HG03039 (cell line): ENCODE results near the gene MX1.

Source experiments
- ATAC-seq: cut with Tn5 transposase; IDR thresholded peaks from one replicate; pipeline ENCODE4 v1.9.1; 2021; ENCODE audit warnings: mild to moderate bottlenecking, moderate library complexity; ENCODE audit not compliant: unreplicated experiment

Gene MX1

DNA sequence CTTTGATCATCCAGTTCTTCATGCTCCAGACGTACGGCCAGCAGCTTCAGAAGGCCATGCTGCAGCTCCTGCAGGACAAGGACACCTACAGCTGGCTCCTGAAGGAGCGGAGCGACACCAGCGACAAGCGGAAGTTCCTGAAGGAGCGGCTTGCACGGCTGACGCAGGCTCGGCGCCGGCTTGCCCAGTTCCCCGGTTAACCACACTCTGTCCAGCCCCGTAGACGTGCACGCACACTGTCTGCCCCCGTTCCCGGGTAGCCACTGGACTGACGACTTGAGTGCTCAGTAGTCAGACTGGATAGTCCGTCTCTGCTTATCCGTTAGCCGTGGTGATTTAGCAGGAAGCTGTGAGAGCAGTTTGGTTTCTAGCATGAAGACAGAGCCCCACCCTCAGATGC, 32.5 kb downstream of the MX1 start:
- no peak for ATAC-seq

DNA sequence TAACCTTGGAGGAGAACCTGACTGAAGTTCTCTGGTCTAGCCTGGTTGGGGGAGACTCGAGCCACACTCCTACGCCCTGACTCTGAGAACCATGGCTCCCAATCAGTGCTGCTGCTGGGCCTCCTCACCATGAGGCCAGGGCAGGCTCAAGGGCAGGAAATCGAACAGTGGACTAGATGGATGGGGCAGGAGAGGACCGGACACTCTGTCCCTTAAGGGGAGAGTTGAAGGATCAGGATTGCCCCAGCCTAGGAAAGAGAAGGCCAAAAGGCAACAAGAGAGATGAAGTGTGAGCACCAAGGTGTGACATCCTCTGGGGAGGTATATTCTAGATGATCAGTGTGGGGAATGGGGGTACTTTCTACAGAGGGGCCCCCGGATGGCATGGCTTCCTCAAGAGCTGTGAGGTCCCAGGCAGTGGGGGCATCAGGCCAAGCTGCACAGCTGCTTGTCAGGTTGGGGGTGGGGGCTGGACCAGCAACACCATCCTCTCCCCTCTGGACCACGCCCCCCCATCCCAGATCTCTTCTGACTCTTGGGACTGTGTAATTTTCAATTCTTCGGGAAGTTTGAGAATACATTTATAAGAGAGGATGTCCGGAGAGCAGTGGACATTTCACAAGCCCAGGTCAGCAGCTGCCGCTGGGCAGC, 34.0 kb downstream of the MX1 start:
- ATAC-seq = no peak

DNA sequence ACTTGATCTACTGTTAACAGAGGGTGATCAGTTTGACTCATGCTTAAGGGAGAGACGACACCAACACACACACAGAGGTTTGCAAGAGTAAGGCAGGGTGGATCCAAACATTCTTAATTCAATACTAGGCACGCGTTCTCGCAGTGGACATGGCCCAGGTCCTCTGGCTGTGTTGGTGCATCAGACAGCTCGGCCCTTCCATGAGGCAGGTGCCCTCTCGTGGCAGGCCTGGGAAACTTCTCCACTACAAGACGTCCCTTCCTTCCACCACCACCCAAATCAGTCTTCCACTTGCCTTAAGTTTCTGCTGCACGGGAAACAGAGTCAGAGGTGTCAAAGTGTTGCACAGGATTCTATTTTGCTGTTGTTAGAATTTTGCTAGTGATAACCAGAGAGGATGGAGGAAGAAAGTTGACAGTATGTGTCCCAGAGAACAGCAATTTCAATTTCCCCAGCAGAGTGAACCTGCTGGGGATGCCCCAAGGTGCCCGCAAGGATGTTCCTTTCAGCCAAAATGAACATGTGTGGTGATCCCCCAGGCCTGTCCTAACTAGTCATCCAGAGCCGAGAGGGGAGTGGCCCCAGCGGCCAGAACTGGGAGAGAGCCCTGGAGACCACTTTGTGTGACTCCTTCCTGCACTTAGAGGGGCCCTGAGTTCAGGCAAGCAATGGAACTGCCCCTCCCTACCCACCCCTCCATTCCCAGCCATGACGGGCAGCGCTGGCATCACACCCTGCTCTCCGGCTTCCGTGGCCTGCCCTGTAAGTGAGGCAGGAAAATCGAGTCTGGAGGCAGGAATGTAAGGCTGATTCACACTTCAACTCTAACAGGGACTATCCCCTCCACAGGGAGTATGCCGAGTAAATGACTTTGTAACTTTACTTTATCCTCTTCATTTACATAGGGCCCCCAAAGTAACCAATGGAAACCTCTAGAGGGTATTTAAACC, 34.8 kb downstream of the MX1 start:
- no peak for ATAC-seq

DNA sequence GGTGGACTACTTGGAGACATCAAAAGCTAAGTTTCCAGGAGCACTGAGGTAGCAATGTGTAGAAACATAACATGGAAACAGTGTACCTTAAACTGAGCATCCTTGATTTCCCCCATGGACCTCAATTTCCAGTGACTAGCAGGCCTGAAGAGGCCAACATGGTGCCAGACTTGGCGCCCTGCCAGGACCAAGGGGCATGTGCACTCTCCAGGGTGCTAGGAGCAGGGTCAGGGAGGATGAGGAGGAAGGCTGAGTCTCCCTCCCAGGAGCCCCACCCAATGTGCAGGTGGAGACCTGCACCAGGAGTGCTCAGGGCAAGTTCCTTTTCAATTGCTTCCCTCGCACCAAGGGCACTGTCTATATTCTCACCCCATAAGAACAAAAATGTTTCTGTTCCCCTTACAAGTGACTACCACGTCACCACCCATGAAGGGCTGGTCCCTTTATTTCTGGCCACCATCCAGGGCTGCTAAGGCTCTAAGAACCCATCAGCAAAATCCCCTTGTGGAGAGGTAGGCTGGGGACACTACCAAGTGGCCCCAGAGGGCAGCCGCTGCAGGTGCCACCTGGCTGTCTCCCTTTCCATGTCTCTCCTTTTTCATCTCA, 39.2 kb downstream of the MX1 start:
- no peak for ATAC-seq

DNA sequence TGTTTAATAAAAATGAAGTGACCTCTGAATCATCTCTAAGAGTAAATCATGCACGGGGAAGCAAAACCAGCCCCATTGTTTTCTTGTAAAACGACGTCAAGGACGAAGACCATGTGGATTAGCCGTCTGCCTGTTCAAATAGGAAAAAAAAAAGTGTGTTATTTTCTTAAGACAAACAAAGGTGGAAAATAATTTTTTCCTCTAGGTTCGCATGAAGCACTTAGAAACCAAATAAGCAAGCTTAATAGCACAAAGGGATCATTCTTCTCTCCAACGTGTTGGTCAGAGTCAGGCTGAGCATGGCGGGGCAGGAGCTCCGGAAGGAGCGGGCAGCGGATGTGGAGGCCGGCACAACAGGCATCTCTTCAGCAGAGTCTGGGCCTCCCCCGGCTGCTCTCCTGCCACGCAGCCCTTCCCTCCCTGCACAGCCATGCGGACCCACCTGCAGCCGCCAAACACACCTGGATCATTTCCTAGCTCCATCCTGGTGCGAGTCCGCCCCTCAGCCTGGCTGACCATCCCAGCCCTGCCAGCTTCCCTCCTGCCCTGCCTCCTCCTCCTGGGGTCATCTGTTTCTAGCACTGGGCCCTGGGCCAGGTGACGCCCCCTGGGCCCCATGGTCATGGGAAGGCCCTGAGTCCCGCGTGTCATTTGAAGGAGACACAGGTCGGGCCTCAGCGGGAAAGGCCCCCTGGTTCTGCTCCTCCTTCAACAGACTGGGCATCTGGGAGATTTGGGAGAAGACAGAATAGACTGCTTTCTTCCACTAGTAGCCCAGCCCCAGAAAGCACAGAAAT, 40.2 kb downstream of the MX1 start:
- no peak for ATAC-seq

DNA sequence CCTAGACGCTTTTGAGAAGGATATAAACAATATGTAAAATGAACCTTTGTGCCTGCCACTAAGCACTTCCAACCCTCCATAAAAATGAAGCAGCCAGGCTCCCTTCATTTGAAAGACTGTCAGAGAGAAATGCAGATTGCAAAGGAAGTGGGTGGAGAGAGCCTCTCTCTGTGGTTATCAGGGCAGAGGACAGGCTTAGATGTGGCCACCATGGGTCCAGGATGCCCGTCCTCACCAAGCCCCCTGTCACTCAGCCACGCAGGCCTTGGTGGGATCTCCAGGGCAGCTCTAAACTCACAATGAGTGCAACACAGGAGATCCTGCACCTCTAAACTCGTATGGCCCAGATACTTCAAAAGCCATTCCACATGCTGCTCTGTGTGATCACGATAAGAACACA, 44.0 kb downstream of the MX1 start:
- no peak for ATAC-seq

DNA sequence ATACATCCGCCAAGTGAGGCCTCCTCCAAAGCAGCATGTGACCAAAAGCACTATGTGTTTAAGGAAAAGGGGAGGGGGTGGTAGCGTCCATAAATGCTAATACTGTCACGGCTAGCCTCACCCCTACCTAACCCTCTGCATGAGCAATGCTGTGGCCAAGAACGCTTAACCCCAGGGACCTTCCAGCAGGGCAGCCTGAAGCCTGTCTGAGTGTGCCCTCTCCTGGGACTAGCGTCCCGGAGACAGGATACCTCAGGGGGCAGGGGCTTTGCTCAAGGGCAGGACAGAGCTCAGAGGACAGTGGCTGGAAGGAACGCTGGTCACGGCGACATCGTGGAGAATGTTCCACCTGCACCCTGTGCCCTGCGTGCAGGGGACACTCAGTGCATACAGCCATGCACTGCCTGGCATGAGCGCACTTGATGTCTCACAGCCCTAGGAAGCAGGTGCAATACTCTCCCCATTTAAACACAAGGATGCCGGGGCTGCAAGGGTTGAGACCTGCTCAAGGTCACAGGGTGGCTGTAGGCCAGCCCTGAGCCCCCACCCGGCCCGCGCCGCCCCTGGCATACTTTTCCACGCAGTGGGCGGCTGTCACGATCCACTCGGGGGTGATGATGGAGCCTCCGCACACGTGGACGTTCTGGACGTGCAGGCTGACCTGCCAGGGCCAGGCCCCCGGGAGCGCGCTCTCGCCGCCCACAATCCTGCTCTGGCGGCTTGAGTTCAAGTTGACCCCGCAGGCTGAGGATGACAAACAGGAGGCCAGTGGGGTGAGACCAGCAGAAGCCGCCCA, 46.9 kb downstream of the MX1 start:
- no peak for ATAC-seq

DNA sequence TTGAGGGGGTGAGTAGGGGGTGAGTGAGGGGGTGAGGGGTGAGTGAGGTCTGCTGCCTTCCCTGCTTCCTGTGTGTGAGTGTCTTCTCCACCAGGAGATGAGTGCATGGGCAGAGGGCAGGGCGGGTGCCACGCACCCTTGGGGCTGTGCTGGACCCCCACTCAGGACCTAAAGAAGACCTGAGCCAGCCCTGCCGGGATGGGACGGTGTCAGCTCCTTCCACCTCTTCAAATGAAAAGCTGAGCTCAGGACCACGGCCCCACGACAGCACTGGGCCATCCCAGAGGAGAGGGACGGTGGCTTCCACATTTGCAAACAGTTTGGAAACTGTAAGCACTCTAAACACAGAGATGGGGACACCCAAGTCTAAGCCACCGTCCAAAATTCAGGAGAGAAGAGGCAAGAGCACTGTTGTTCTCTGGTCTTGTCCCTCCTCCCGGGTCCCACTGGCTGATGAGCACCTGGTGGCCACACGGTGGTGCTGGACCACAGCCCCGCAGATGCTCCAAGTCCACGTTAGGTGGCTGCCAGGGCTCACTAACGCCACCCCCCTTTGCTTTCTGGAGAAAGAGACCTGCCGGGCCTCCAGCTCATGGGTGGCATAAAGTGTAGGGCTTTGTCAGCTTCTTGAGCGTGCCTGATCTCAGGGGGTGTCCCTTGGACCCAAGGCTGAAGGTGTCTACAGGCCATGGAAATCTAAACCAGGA, 49.8 kb downstream of the MX1 start:
- no peak for ATAC-seq

DNA sequence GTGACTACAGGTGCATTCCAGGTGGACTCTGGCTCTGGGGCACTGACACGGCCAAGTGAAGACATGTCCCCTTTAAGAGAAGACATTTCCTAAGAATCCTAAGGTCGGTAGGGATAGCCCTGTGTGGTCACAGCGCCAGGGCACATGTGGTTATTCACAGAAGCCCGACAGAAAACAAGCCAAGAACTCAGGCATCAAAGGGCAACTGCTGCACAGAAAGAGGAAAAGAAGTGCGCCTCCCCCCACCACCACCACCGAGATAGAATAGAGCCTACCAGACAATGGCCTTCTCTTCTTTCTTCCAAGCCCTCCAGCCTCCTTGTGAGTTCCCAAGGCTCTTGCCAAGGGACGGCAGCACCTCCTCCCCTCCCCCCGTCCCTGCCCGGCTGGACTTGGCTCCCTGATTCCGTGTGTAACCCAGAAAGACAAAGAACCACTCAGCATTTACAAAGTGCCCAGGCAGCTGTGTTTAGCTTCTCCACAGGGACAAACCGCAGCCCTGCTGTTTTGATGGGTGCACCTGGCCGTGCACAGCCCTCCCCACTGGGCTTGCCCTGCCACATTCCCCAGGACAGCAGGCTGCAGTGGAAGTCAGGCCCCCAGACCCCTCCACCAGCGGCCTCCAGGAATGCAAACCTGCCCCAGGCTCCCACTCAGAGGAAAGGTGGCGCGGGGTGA, 51.7 kb downstream of the MX1 start:
- no peak for ATAC-seq

DNA sequence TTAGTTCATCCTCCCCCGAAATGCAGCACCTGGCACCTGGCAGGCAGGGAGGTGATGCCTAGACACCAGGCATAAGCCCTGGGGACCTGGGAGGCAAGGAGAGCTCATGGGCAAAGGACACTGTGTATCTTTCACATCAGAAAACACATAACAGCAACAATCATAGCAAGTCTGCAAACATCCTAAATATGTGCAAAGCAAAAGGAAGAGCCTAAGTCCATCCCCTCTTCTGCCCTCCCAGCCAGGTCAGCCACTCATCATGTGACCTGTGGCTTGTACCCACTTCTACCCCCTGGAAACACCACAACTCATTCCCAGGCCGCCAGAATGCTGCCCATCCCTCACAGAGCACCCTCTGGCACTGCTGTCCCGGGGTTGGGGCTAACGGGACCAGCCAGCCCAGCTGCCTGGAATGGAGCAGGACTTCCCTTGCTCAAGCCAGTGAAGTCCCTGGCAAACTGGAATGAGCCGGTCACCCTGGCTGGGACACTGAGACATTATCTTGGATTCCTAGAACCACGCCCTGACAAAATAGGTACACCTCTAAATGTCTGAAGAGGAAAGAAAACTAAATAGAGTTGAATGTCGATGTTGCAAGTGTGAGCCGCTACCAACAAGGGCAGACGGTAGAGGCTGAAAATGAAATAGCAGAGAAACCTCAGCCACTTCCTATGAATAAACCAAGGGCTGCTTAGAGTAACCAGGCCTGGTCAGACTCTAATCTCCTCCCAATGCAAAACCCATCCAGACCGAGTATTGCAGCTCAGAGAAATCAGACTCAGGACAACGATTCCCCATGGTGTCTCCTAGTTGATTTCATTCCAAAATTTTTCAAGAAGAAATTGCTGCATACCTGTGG, 52.5 kb downstream of the MX1 start:
- ATAC-seq = no peak

DNA sequence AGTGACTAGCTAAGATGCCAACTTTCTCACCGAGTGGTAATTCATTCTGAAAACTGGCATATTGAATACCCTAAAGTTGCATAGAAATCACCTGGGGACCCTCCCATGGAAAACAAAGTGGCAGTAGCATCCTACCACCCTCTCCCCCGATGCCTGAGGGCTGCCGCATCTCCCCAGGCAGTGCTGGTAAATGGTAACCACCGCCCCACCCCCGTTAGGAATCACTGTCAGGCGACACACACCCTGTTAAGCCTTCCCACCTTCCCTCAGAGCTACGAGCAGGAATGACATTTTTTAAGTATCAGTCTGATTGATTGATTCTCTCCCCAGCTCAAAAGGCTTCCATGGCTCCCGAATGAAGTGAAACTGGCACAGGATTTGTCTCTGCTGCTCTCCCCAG, 53.6 kb downstream of the MX1 start:
- ATAC-seq = no peak

DNA sequence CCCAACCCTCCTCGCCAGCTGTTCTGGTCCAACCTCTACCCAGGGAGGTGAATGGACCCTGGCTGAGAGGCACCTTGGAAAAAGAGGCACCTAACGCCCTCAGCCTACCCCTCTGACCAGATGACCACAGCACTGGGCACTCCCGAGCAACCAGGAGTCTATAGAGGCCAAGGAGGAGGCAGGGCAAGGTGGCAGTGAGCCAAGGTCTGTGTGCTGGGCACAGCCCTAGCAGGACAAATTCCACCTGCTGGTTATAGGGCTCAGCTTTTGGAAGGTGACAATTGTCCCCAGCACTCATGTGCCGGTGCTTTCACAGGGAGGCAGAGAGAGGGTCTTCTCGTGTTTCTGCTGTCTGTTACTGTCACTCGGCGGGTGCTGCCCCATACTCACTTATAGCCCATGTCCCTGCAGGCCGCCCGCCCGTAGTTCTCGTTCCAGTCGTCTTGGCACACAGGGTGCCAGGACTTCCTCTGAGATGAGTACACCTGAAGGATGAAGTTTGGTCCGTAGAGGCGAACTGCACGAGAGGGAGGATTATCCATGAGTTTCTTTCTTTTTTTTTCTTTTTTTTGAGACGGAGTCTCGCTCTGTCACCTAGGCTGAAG, 54.1 kb downstream of the MX1 start:
- ATAC-seq = no peak

DNA sequence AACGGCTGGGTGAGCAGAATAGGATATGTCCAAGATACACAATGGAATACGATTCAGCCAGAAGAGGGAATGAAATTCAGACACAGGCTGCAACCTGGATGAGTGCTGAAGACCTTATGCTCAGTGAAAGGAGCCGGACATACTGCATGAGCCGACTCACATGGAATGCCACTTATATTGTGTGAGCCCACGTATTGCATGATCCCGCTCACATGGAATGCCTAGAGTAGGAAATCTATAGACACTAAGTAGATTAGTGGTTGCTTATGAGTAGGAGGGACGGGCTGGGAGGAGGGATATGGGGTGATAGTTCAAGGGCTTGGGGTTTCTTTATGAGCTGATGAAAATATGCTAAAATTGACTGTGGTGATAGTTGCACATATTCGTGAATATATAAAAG, 55.2 kb downstream of the MX1 start:
- no peak for ATAC-seq

DNA sequence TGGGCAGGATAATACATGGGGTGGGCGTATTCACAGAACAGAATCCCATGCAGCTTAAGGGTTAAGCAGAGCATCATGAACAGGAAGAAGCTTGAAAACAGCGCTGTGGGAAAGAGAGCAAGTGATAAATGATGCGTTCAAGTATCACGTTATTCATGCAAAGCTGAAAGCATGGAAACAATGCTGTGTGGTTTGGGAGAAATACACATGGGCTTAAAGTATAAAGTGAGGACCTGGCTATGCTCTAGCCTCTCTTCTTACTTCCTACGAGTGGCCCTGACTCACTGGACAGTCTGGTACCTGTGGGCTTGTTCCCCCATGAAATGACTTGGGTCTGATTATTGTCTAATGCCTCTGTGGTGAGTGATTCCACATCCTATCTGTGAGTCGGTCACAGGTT, 56.3 kb downstream of the MX1 start:
- ATAC-seq = no peak

DNA sequence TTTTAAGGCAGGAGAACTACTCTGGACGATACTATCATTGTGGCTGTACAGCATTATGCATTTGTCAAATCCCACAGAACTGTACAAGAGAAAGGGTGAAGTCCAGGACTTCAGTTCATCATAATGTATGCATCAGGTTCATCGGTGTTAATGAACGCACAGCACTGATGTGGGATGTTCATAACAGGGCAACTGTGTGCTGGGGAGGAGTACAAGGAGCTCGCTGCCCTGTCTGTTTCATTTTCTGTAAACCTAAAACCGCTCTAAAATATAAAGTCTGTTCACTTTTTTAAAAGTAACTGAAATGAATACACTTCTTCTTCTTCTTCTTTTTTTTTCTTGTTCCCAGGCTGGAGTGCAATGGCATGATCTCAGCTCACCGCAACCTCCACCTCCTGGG, 56.9 kb downstream of the MX1 start:
- no peak for ATAC-seq

DNA sequence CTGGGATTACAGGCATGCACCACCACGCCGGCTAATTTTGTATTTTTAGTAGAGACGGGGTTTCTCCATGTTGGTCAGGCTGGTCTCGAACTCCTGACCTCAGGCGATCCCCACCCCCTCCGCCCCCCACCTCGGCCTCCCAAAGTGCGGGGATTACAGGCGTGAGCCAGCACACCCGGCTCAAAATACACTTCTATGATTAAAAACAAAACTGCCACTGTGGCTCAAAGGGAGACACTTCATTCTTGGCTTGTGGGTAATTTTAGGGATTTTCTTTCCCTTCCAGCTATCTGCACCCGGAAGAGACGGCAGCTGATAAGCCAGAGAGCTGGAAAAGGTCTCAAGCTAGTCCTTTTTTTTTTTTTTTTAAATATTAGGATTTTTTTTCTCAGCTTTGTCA, 57.4 kb downstream of the MX1 start:
- ATAC-seq = no peak

DNA sequence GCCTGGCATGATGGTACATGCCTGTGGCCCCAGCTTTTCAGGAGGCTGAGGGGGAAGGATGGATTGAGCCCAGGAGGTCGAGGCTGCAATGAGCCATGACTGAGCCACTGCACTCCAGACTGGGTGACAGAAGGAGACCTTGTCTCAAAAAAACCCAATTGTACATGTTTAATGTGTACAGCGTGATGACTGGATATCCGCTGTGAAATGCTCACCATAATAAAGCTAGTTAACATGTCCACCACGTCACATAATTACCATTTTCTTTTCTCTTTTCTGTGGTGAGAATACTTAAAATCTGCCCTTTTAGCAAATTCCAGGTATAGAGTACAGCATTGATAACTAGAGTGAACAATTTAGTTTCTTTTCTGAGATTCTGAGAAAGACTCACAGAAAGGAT, 57.9 kb downstream of the MX1 start:
- ATAC-seq = no peak

DNA sequence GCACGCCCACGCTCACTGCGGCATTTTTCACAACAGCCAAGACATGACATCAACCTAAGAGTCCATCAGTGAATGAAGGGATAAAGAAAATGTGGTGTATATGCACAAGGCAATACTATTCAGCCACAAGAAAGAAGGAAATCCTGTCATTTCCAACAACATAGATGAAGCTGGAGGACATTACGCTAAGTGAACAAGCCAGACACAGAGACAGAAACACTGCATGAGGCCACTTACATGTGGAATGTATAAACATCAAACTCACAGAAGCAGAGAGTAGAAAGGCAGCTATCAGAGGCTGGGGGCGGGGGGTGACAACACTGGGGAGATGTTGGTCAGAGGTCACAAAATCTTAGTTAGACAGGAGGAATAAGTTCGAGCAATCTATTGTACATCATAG, 61.0 kb downstream of the MX1 start:
- ATAC-seq = no peak
